T-helper 9 cell (primary cell): Measurements from ENCODE around the gene CARS2.

ENCODE experiments used
- DNase-seq: peaks from one replicate; pipeline ENCODE4 v3.0.0-alpha.2; 2020

CARS2 gene

DNA sequence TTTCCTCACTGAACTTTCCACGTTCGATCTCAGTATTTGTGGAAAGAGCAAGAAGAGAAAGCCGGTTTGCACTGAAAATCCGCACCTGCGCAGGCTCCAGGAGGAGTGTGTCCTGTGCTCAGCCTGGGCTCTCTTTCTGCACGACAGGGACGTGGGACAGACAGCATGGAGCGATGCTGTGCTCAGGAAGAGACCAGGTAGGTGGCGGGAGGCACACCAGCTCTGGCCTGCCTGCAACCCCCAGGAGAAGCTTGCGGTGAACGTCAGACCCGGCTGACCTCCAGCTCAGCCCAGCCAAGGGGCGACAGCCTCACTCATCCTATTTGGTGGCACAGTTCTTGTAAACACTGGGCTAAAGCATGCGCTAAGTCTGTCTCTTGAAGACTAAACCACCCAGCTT lies 54.6 kb downstream of the CARS2 start:
- DNase-seq: no peak

DNA sequence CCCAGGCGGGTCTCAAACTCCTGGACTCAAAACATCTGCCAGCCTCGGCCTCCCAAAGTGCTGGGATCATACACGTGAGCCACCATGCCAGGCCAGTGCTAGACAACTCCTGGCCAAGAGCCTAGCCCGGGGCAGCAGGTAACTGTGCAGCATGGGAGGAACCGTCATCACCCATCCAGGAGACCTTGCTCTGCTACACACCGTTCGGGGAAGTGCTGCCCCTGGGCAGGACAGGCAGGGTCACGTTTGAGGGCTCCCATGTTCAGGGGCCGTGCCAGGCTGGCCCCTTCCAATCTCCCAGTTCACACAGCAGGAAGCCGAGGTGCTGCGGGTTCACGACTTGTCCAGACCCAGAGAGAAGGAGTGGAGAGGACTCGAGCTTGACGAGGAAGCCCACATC lies 55.5 kb downstream of the CARS2 start:
- no peak for DNase-seq

DNA sequence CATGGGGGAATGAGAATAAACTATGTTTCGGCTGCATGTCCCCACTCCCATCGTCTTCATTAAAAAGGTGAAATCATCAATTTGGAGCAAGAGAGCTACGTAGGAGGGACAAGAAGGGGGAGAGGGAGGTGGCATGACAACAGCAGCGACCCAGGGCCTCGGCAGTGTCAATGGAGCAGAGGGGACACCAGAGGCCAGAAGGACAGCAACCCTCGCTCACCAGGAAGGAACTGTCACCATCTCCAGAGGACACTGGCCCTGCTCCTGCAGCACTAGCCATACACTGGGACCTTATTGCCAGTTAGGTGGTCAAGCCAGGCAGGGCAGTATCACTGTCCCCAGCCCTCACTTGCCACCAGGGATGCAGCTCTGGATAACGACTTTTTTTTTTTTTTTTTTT lies 56.4 kb downstream of the CARS2 start:
- DNase-seq: no peak

DNA sequence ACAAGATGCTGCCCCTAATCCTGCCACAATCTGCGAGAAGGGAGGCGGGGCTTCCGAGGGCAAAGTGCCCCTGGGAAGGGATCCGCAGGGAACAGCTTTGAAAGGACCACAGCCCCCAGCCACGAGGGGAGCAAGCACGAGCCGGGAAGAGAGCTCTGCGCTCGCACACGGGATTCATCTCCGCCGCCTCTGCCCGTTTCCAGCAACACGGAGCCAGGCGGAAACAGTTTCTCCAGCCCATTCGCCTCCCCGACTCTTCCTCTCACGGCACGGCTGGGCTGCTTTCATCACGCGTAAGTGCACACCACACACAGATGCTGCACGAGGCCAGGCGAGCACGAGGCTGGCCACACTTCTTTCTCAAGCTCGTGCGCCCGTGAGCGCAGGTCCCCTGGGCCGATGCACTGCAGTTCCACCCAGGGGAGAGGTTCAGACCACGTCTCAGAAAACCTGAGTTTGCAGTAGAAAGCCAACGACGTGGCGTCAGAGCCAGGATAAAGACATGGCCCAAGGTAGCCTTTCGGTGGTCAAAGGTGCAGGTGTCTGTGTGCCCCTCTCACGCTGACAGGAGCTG lies 57.0 kb downstream of the CARS2 start:
- DNase-seq: no peak

DNA sequence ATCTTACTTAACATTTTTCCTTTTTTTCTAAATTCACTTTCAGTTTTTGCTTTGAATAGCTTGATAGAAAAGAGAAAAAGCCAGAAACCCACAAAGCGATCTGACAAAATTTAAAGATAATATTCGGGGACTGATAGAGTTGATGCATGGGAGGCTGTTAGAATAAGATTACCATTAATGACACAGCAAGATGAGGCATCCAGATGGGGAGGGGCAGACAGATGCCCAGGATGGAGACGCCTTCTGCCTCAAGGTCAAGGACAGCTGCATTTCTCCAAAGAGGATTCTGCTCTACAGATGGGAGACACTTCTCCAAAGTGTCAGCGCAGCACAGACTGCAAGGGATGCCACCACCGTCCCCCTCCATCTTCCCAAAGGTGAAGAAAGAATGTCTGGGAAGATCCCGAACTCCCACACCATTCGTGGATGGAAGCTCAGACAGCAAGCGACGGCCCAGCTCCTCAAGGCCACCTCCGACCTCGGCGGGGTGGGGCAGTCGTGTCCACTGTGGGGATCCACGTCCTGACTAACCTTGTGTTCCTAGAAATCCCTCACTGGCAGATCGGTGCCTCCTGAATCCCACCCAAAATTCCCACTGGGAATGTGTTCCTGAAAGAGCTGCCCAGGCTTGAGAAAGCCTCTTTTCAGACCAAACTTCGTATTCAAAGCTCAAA lies 57.6 kb downstream of the CARS2 start:
- no peak for DNase-seq

DNA sequence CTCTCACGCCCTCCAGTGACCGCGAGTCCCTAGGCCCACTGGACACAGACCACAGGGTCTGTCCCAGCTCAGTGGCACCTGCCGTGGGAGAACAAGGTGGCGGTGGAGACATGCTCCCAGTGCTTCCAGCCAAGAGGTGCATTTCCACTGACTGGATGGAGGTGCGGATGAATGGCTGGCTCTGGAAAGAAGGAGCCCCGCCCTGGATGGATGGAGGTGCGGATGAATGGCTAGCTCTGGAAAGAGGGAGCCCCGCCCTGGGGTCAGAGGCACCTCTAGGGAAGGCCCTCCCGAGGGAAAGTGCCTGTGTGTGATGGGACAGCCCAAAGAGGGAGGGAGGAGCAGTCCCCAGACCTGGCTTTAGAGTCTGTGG lies 58.6 kb downstream of the CARS2 start:
- no peak for DNase-seq

DNA sequence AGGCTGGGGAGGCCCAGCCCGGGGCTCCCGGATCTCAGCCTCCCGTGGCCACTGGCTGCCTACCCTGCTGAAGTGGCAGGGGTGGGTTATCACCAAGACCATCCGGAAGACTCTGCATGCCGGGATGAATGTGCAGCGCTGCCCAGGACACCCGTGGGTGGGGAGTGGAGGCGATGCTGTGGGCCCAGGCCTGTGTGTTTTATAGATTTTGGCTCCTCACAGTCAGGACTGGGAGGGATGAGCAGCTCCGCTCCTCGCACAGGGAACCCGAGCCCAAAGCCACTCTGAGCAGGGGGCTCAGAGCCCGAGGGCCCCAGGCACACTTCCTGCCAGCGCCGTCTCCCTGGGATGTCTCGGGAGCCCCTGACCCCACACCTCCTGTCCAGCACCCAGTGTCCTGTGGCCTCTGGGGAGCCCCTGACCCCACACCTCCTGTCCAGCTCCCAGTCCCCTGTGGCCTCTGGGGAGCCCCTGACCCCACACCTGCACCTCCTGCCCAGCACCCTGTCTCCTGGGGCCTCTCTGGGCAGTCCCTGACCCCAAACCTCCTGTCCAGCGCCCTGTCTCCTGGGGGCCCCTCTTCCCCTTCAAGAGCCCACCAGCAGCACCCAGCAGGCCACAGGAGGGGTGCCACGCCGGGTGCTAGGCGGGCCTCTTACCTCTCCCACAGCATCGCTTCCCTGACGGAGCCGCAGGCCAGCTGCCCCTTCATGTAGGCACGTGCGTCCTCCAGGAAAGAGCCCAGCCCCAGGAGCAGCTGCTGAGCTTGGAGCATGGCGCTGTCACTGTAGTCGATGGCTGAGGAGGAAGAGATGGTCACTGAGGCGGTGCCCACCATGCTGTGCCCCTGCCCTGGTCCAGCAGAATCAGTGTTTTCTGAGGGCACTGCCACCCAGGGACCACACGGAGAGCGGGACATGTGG lies 59.2 kb downstream of the CARS2 start:
- DNase-seq: no peak

DNA sequence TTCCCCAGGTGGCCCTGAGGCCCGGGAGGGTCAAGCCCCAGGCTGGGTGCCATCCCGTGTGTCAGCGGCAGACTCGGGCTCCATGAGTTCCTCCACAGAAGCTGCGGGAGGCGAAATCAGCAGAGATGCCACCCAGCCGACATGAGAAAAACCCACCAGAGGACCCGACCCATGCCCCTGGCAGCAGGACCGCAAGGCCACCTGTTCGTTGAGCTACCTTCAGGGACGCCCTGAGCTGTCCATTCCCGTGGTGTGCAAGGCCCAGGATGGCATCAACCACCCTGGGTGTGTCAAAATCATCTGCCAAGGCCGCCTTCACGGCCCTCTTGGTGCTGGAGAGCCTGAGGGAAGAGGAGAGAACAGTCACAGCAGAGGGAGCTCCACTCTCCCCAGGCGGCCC lies 60.2 kb downstream of the CARS2 start:
- no peak for DNase-seq

DNA sequence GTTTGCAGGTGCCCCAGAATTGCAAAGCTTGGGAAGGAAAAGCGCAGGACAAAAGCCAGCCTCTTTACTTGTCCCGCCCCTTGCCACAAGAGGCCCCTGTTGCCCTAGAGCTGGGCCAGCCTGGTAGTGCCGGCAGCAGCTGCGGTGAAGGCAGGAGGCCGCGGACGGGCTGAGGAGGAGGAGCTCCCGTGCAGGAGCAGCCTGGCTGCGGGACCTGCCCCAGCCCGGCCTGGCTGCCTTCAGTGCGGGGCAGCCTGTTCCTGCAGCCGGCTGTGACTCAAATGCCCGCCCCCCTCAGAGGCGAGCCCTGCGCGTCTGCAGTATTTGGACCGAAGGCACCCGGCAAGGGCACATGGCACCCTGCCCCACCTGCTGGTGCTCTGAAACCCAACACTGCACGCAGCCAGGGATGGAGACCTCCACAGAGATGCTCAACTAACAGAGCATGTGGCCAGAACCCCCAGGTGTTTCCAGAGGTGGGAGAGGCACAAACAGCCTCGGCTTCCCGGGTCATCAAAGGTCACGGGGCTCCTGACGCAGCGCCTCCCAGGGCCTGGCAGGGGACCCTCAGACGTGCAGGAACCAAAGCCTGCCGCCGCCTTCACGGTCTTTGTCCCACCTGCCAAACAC lies 60.9 kb downstream of the CARS2 start:
- DNase-seq: peak; percentile 23

DNA sequence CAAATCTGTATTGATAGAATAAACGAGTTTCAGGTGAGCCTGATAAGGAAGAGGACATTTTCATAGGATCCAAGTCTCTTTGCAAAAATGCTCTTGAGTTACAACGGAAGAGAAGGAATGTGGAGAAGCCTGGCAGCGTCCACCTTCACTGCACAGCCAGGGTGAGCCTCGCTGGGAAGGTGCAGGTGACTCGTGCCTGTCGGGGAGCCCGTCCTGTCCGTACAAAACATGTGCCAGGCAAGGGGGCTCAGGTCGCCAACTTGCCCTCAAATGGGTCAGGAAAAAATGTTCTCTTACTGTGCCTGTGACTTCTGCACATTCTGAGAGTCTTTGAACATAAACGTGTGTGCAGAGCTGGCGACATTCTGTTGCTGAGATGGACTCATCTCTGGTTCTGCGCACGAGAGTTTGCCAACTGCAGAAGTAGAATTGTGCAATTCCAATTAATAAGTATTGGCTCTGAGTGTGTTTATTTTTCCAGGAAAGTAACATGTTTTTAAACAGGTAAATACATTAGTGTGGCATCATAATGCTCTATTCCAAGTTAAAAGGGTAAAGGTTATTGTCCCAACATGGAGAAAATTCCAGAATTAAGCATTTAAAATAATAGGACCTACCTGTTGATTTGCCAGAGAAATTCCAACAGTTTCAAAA lies 62.0 kb downstream of the CARS2 start:
- DNase-seq: no peak

DNA sequence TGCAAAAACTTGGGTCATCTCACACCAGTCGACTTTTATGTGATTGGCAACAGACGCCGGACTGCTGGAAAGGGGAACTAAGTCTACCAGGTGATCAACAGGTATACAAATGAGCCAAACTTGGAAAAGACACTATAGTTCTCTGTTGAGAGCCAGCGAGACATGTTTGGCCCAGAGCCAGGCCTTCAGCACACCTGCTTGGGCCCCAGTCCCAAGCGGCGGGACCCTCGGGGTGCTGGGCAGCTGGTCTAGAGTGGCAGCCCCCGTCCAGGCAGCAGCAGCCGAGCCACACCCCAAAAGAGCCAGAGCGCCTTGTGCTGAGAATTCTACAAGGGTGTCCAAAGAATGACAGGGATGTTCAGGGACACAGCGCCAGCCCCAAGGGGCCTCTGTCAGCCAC lies 62.6 kb downstream of the CARS2 start:
- DNase-seq: no peak

DNA sequence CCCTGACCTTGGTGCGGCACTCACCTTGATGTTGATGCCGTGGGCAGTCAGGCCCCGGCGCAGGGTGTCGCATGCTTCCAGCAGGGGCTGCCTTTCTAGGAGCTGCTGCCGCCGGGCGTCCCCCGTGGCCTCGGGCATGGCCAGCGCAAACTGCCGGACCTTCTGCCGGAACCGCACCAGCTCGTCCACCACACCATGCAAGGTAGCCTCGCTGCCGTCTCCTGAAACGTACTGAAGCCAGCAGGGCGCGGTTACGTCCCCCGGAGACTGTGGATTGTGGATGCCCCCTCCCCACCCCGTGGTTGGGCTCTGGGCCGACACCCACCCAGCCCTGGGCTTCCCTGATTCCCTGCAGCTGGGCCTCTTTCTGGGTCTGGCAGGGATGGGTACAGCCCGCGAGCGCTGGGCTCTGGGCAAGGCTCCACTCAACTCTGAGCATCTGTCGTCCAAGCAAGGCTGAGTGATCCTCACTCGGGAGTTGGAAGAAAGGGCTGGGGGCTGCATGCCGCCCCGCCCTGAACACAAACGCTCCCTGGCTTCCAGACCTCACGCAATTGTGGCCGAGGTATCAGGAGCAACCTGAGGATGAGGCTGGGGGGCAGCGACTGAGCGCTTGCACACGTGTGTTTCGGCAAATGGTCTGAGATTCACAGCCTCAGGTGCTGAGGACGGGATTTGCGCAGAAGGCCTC lies 63.5 kb downstream of the CARS2 start:
- DNase-seq: no peak

DNA sequence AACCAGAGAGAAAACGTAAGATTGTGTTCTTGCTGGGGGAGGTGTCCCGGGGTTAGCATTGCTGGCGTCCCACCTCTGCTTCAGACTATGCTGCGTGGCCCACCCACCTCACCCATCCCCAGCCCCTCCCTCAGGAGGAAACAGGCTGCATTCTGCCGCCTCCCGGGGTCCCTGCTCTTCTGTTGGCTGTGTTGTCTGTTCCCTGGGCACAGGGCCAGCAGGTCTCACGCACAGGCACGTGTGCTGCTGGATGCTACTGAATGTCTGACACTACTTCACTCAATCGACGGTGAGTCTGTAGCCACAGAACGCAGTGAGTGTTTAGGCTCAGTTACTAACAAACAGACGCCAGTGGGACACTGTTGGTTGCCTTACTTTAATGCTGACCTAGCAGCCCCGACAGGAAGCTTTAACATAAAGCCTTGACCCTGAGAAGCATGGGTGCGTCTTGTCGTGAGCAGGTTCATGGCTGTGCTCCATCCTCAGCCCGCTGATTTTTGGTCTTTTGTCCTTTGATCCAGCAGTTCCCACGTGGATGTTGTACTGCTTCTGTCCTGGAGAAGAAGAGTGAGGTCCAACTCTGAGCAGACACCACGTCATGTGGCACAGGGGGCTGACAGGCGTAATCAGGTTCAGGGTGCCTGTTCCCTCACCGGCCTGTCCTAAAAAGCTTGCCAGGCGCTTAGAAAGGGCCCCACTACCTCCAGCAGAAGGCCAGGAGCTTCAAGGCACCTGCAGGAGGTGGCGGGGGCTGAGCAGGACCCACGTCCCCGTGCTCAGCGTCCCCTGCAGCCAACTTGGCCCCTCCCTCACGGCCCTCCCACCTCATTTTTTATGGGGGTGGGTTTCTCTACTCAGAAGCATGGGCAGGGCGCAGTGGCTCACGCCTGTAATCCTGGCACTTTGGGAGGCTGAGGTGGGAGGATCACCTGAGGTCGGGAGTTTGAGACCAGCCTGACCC lies 64.6 kb downstream of the CARS2 start:
- no peak for DNase-seq

DNA sequence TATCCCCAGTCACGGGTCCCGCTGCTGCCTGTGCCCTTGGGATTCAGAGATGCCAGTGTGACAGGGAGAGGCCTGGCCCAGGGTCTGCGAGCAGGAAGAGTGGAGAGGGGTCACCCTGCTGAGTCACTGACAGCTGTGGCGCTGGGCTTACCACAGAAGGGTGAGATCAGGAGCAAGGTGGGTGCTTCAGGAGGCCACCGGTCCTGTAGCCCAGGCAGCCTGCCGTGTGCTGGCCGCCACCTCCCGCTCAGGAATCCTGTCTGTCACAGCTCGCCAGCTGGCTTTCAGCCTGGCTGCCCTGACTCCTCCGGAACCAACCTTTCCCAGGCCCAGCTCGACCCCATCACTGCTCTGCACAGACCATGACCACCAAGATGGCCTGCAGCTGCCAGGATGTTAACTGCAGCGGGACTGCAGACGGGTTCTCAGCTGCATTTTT lies 65.3 kb downstream of the CARS2 start:
- DNase-seq: no peak

DNA sequence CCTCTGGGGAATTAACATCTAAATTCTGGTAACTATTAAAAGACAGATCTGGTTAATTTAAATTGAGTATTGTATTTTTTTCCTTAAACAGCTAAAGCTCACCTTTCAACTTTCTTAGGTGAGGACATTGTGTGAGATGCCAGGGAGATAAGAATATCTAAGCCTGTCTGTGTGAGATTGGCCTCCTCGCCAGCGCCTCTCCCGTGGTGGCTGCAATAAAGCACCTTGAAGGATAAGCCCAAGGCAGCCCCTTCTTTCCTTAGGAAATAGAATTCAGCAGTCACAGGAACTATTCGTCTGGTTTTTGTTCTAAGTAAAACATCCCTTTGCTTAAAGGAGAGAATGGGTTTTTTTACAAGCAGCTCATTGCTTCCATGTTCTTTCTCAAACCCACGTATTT lies 66.0 kb downstream of the CARS2 start:
- no peak for DNase-seq

DNA sequence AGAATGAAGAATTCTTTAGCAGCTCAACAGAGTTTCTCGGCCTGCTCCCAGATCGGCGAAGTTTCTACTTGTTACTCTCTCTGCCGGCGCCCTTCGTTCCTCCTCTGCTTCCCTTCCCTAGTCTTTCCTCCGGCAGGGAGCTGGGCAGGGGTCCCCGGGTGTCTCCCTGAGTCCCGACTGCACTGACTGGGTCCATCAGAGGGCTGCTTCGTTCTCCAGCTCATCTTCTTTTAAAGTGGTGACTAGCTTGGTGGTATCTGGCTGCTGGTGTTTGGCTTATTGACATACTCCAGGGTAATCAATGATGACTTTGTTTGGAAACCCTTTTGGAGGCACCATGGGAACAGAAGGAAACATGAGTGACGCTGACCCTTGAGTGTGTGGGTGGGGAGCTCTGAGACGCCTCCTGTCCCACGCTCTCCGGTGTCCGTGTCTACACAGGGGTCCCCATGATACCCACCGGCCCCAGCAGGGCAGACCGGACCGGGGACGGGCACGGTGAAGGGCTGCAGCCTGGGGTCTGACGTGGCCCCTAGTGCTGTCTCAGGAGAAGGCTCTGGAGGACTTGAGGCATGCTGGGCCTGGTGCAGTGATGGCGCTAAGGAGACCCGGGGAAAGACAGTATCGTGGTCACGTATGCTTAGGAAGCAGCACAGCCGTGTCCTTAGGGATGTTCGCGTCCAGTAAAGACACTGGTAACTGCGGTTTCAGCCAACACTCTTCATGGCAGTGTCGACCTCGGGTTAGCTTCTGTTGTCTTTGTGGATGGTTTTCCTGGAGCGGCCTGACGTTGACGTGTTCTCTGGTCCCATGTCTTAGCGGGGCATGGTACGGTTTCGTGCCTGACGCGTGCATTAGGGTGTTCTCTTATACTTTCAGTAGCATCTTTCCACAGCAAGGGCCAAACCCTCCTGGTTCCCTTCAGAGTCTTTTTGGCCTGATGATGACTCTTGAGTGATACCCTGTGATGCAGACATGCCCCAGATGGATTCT lies 66.8 kb downstream of the CARS2 start:
- DNase-seq: no peak

DNA sequence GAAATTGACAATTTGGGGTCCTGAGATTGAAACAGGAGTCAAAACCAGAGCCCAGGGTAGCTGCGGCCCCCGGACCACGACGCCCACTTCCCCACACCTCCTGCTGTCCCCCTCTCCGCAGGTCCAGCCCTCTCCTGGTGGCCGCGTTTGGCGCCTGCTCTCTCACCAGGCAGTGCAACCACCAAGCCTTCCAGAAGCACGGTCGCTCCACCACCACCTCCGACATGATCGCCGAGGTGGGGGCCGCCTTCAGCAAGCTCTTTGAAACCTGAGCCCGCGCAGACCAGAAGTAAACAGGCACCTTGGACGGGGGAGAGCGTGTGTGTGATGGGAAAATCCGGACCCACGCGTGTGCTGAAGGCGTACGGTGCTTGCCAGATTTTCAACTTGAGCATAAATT lies 67.7 kb downstream of the CARS2 start:
- no peak for DNase-seq

DNA sequence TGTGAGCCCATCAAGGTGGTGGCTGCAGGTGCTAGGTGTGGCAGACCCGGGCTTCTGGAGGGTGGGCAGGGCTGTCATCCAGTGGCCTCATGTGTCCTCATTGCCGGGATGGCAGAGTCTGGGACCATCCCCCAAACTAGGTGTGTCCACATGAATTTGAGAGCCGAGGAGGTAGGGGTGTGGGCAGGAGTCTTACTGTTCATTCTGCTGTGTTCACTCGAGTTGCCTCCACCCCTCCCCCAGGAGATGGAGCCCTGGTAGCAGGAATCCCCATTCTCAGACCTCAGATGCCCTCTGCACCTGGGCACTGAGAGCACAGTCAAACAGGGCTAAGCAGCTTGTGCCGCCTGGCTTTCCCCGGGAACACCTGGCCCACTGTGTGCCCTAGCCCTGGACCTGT lies 68.2 kb downstream of the CARS2 start:
- DNase-seq: no peak

DNA sequence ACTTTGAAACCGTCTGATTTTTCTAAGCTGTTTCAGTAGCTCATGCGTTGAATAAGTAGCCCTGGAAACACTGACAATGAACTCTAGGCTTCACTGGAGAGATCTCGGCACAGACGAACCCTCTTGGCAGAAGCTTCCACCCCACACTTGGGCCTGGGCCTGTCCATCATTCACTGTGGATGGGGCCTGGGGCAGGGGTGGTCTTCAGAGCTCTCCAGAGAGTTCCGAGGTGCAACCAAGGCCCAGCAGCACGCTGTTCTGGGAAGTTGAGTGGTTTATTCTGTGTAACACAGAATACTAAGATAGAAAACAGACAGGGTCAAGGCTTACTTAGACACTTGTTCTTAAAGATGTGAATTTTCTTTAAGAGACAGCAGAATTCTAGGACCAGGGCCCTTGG lies 68.6 kb downstream of the CARS2 start:
- no peak for DNase-seq

DNA sequence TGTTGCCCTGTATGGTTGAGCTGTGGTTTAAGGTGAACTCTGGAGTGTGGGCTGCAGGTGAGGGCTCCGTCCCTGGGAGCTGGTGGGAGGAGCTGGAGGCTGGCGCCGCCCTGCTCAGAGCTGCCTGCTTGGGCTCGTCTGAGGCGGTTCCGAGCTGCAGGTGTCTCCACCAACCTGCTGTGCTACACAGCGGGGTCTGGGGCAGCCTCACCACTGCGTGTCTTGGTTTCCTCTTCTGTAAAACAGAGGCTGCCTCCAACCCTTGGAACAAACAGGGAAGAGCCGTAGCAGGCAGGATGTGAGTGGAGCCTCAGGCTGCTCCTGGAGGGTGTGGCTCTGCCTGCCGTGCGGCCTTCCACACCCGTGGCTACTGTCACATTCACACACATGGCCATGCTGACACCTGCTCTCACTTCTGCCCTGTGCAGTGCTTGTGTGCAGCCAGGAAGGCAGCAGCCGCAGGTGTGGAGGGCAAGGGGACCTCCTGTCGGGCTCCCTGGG lies 69.2 kb downstream of the CARS2 start:
- no peak for DNase-seq
